Midbrain (tissue), 1 donor: ENCODE measurements around the gene HAS3.

ENCODE experiments used
- DNase-seq: peaks from one replicate; lab custom pipeline; 2025; lab: John Stamatoyannopoulos, UW

HAS3 gene

GRCh38 chr16:69093974-69094373 is 11.5 kb upstream of the HAS3 start:
- no peak for DNase-seq

- no peak for DNase-seq
Observed at GRCh38 chr16:69094501-69094900, 11.0 kb upstream of the HAS3 start.

- no peak for DNase-seq
Observed at GRCh38 chr16:69095193-69095592, 10.3 kb upstream of the HAS3 start.

GRCh38 chr16:69100071-69100691 is 5.3 kb upstream of the HAS3 start:
- no peak for DNase-seq

GRCh38 chr16:69106491-69107315 is 1.2 kb downstream of the HAS3 start:
- no peak for DNase-seq

GRCh38 chr16:69107316-69107962 is 2.0 kb downstream of the HAS3 start:
- no peak for DNase-seq

- no peak for DNase-seq
Observed at GRCh38 chr16:69108064-69108904, 2.8 kb downstream of the HAS3 start.

GRCh38 chr16:69108905-69109252 is 3.4 kb downstream of the HAS3 start:
- no peak for DNase-seq

- no peak for DNase-seq
Observed at GRCh38 chr16:69109486-69110270, 4.2 kb downstream of the HAS3 start.

- DNase-seq = no peak
Observed at GRCh38 chr16:69110406-69110805, 5.0 kb downstream of the HAS3 start.

GRCh38 chr16:69111216-69111875 is 5.9 kb downstream of the HAS3 start:
- DNase-seq = no peak

- no peak for DNase-seq
Observed at GRCh38 chr16:69111876-69112230, 6.4 kb downstream of the HAS3 start.

- DNase-seq = no peak
Observed at GRCh38 chr16:69112285-69113129, 7.1 kb downstream of the HAS3 start.

GRCh38 chr16:69113216-69113615 is 7.8 kb downstream of the HAS3 start:
- no peak for DNase-seq

GRCh38 chr16:69114346-69114975 is 9.0 kb downstream of the HAS3 start:
- DNase-seq = no peak

GRCh38 chr16:69114976-69115355 is 9.5 kb downstream of the HAS3 start:
- DNase-seq = no peak

- DNase-seq = no peak
Observed at GRCh38 chr16:69115361-69115760, 9.9 kb downstream of the HAS3 start.

- no peak for DNase-seq
Observed at GRCh38 chr16:69115837-69116236, 10.4 kb downstream of the HAS3 start.

GRCh38 chr16:69116256-69116875 is 10.9 kb downstream of the HAS3 start:
- DNase-seq = no peak
